K562 (cell line): ENCODE data around the gene OR6P1. TPM values are rescaled to one million over a fixed set of nuclear protein-coding genes. Genes with fewer than 3 reads are reported as not detected.

Source experiments
- ATAC-seq: fragments of 200-7000 bp; cut with Tn5 transposase; 3 replicates; pipeline ENCODE4 v1.9.1; 2020; ENCODE audit warnings: moderate library complexity
- BruUV-seq: library from RNA; stranded (reverse); fragments of 400-500 nt; replicated peaks from 2 replicates; lab custom pipeline; 2021; lab: Mats Ljungman, UMichigan
- CTCF ChIA-PET: fragments of 300-600 bp; formaldehyde crosslinking; extraction: SDS; loops from one replicate; lab custom pipeline; 2021; ENCODE audit warnings: low intra/inter-chr PET ratio; lab: Yijun Ruan, JAX
- POLR2A ChIA-PET: fragments of 300-600, 350-650 bp; sonication (Branson Sonifier 250); formaldehyde crosslinking; extraction: SDS; loops from one replicate; lab custom pipeline; 2021; ENCODE audit warnings: antibody characterized with exemption, inconsistent platforms; lab: Yijun Ruan, JAX
- DNase-seq, 4 experiments: peaks; one replicate each; pipeline versions ENCODE4 v3.0.0 to v3.0.0-alpha.2; 2011 to 2018; ENCODE audit warnings: low spot score in 3 of 4, mixed read lengths in 3 of 4; ENCODE audit errors: extremely low read depth in 1 of 4
- FAIRE-seq: peaks from 2 replicates; lab custom pipeline; 2011; peaks lifted over from hg19 to GRCh38; lab: Jason Lieb, UNC
- H2AFZ ChIP-seq: 2 replicates; pipeline ENCODE4 v1.6.0; 2011; ENCODE audit warnings: low read depth, low read length, control low read depth, inconsistent platforms
- H3K27ac ChIP-seq: fragments of 200-600 bp; 3 replicates; pipeline ENCODE4 v1.8.0; 2011; ENCODE audit warnings: low read depth, mild to moderate bottlenecking, control low read depth, inconsistent platforms, low read length, moderate library complexity, mixed read lengths; ENCODE audit errors: extremely low read depth
- H3K27me3 ChIP-seq, 2 experiments: fragments of 300-600 bp in 1 of 2; 2 replicates in 1 of 2; 3 replicates in 1 of 2; pipeline versions ENCODE4 v1.6.0 to v1.8.0; 2011; ENCODE audit warnings: inconsistent platforms in 2 of 2, low read length in 2 of 2, mild to moderate bottlenecking in 1 of 2, mixed read lengths in 1 of 2, moderate library complexity in 1 of 2; ENCODE audit not compliant: control insufficient read depth in 2 of 2, insufficient read depth in 2 of 2
- H3K36me3 ChIP-seq: fragments of 300-600 bp; 3 replicates; pipeline ENCODE4 v1.8.0; 2011; ENCODE audit warnings: mild to moderate bottlenecking, low read length, inconsistent platforms; ENCODE audit not compliant: control insufficient read depth, insufficient read depth
- H3K4me1 ChIP-seq, 2 experiments: fragments of 200-600 bp in 1 of 2; replicated peaks in 1 of 2; 2 replicates in 1 of 2; 3 replicates in 1 of 2; pipeline versions ENCODE4 v1.5.1 to v1.8.0; 2011; ENCODE audit warnings: inconsistent platforms in 2 of 2, low read length in 2 of 2, mild to moderate bottlenecking in 1 of 2, mixed read lengths in 1 of 2, moderate library complexity in 1 of 2; ENCODE audit not compliant: control insufficient read depth in 2 of 2, insufficient read depth in 2 of 2
- H3K4me2 ChIP-seq: 2 replicates; pipeline ENCODE4 v1.6.1; 2011; ENCODE audit warnings: low read length, control low read depth, inconsistent platforms, mixed read lengths; ENCODE audit not compliant: insufficient read depth
- H3K4me3 ChIP-seq: fragments of 200-600 bp; sonication (generic), shearing (Covaris generic); 2 replicates; pipeline ENCODE4 v1.5.1; 2016; ENCODE audit warnings: control low read depth, inconsistent platforms
- H3K79me2 ChIP-seq: fragments of 200-600 bp; 3 replicates; pipeline ENCODE4 v1.8.0; 2011; ENCODE audit warnings: low read length, inconsistent platforms; ENCODE audit not compliant: control insufficient read depth, insufficient read depth
- H3K9ac ChIP-seq, 2 experiments: 2 replicates each; pipeline versions ENCODE4 v1.6.0 to v1.6.1; 2011; ENCODE audit warnings: low read depth in 2 of 2, low read length in 2 of 2, control low read depth in 1 of 2, inconsistent platforms in 1 of 2, mild to moderate bottlenecking in 1 of 2, mixed read lengths in 1 of 2; ENCODE audit not compliant: insufficient read depth in 1 of 2
- H3K9me1 ChIP-seq: one replicate; pipeline ENCODE4 v1.6.0; 2011; ENCODE audit warnings: inconsistent platforms, mild to moderate bottlenecking, low read length, moderate library complexity; ENCODE audit not compliant: control insufficient read depth, insufficient read depth
- H3K9me3 ChIP-seq: replicated peaks from 2 replicates; pipeline ENCODE4 v1.5.1; 2011; ENCODE audit warnings: low read depth, low read length, inconsistent platforms; ENCODE audit not compliant: control insufficient read depth, insufficient read depth
- H4K20me1 ChIP-seq: replicated peaks from 2 replicates; pipeline ENCODE4 v1.6.1; 2011; ENCODE audit warnings: low read length, inconsistent platforms, mixed read lengths; ENCODE audit not compliant: control insufficient read depth, insufficient read depth
- EP400 ChIP-seq: fragments of 450-650 bp; IDR thresholded peaks from 2 replicates; pipeline ENCODE4 v1.6.1; 2017; ENCODE audit warnings: antibody characterized with exemption, mild to moderate bottlenecking, moderate library complexity
- FOXJ2 ChIP-seq: fragments of 200-800 bp; sonication (Bioruptor generic); IDR thresholded peaks from 2 replicates; pipeline ENCODE4 v1.6.1; 2016; ENCODE audit warnings: missing genetic modification characterization, missing compliant biosample characterization
- IFI16 ChIP-seq: fragments of 250-450 bp; sonication (Bioruptor Pico); IDR thresholded peaks from 2 replicates; pipeline ENCODE4 v2.1.2; 2022; ENCODE audit warnings: mild to moderate bottlenecking, inconsistent platforms
- MECOM ChIP-seq: fragments of 250-450 bp; sonication (Bioruptor Pico); IDR thresholded peaks from 2 replicates; pipeline ENCODE4 v1.8.0; 2022; ENCODE audit warnings: inconsistent platforms
- NBN ChIP-seq: fragments of 450-650 bp; IDR thresholded peaks from 2 replicates; pipeline ENCODE4 v1.6.1; 2016; ENCODE audit warnings: low read depth, mild to moderate bottlenecking
- NFE2 ChIP-seq: IDR thresholded peaks from 2 replicates; pipeline ENCODE4 v1.6.1; 2014; ENCODE audit warnings: antibody characterized with exemption, low read depth
- PATZ1 ChIP-seq: fragments of 250-450 bp; sonication (Bioruptor Pico); IDR thresholded peaks from 2 replicates; pipeline ENCODE4 v1.5.0; 2020; ENCODE audit warnings: mild to moderate bottlenecking, borderline replicate concordance
- SPI1 ChIP-seq: IDR thresholded peaks from 2 replicates; pipeline ENCODE4 v1.6.1; 2011; ENCODE audit warnings: low read depth, low read length, control low read depth, borderline replicate concordance
- ZBTB1 ChIP-seq: sonication (generic); formaldehyde crosslinking; IDR thresholded peaks from 2 replicates; pipeline ENCODE4 v1.8.1; 2023; ENCODE audit warnings: missing genetic modification reagents, low read depth, mild to moderate bottlenecking, borderline replicate concordance
- ZNF239 ChIP-seq: fragments of 250-450 bp; sonication (Bioruptor Pico); IDR thresholded peaks from 2 replicates; pipeline ENCODE4 v1.4.0; 2020; ENCODE audit warnings: mild to moderate bottlenecking
- ZNF444 ChIP-seq: fragments of 250-450 bp; sonication (Bioruptor Pico); IDR thresholded peaks from 2 replicates; pipeline ENCODE4 v1.4.0; 2020; ENCODE audit warnings: mild to moderate bottlenecking, moderate library complexity
- ZNF583 ChIP-seq: fragments of 250-450 bp; sonication (Bioruptor Pico); IDR thresholded peaks from 2 replicates; pipeline ENCODE4 v1.4.0; 2020
- ZNF778 ChIP-seq: fragments of 450-650 bp; formaldehyde crosslinking; IDR thresholded peaks from 2 replicates; pipeline ENCODE4 v1.4.0; 2020; ENCODE audit warnings: mild to moderate bottlenecking, moderate library complexity
- WGBS: fragments of 100-300 bp; shearing (Covaris generic); methylation state at CpG from one replicate; pipeline ENCODE4 v1.1.6; 2016; ENCODE audit warnings: low coverage, mixed read lengths; ENCODE audit not compliant: insufficient coverage; ENCODE audit errors: missing lambda C conversion rate; 5-methylcytosine and 5-hydroxymethylcytosine counted together
- in situ Hi-C: fragments of 300-500 bp; cut with MboI; formaldehyde crosslinking; loops from 4 replicates; pipeline ENCODE4 v1.15.0; 2018; ENCODE audit warnings: inconsistent platforms, mixed read lengths
- intact Hi-C: fragments of 100-400 bp; cut with micrococcal nuclease; formaldehyde crosslinking; loops from 2 replicates; pipeline ENCODE4 v1.14.2; 2022
- polyA plus RNA-seq, 8 experiments: library from polyadenylated mRNA; depleted of rRNA in 4 of 8; stranded (reverse) in 5 of 8; unstranded in 3 of 8; fragments of >200 nt; fragmentation: Nextera tagmentation in 2 of 8; fragmentation: Illumina TruSeq in 1 of 8; extraction: Ambion mirVana in 2 of 8; extraction: Trizol in 1 of 8; gene quantifications; 2 replicates each; pipeline versions ENCODE4 v1.2.1 to v1.2.3, GENCODE V29; 2011 to 2014; ENCODE audit warnings: inconsistent platforms in 1 of 8, missing spikeins in 1 of 8
- total RNA-seq, 7 experiments: library from RNA; depleted of rRNA in 6 of 7; stranded (reverse); fragments of >200 nt in 6 of 7; fragmentation: Illumina TruSeq in 2 of 7; extraction: Trizol in 2 of 7; gene quantifications; 2 replicates each; pipeline versions ENCODE4 v1.2.1 to v1.2.3, GENCODE V29; 2011 to 2021; ENCODE audit warnings: low replicate concordance in 1 of 7

The OR6P1 gene
- total and polyA plus RNA-seq, 9 of the 15 experiments (the other 6 are each of a cell fraction or from before 2014, with no cell fraction given) = not detected

DNA sequence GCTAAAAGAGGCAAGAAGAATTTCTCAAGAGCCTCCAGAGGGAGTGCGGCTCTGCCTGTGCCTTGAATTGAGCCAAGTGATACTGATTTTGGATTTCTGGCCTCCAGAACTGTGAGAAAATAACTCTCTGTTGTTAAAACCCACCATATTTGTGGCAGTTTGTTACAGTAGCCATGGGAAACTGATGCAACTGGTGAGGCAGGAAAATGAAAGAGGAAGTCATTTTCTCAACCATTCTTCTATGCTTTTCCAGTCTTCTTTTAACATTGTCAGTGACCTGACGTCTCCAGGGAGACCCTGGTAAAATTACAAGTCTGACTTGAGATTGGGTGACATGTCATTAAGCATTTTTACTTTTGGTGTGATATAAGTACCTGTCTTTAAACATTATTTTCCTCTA lies 5.8 kb downstream of the OR6P1 start:
- Histone ChIP-seq H3K4me2 (no peak overlapping the region), H2AFZ (no peak overlapping the region)
- no peak for ATAC-seq

GRCh38 chr1:158563853-158564252 lies 6.5 kb downstream of the OR6P1 start:
- Histone ChIP-seq H3K27ac (no peak overlapping the region), H3K27me3 (no peaks in the 10 kb centered on the region; a peak in 1 of 5 replicates), H3K9me1 (no peaks in the 10 kb centered on the region), H3K9me3 (no peaks in the 10 kb centered on the region), H3K4me3 (no peak overlapping the region), H3K4me2 (no peak overlapping the region), H2AFZ (no peak overlapping the region), H3K36me3 (no peaks in the 10 kb centered on the region)
- no peak for DNase-seq
- ATAC-seq = no peak
- POLR2A ChIA-PET = no interaction called here
- intact Hi-C loops = no loop called here
- no peak for TF ChIP-seq PATZ1
- TF ChIP-seq NFE2 = no peak
- TF ChIP-seq ZNF583 (CRISPR knock-in tag) = no peak
- TF ChIP-seq EP400 = no peak
- TF ChIP-seq MECOM = no peak
- no peak for TF ChIP-seq ZNF444 (CRISPR knock-in tag)
- no peak for TF ChIP-seq ZNF778
- no peak for TF ChIP-seq ZNF239 (CRISPR knock-in tag)
- TF ChIP-seq, all 486 proteins: peak for 0
- FAIRE-seq = no peak
- Histone ChIP-seq H3K9ac (no peak overlapping the region), H3K79me2 (no peaks in the 10 kb centered on the region), H4K20me1 (no peaks in the 10 kb centered on the region), H3K4me1 (no peaks in the 10 kb centered on the region)
- CTCF ChIA-PET = no interaction called here
- no TSS peak for BruUV-seq
- 0% methylated on average over 2 of the region's 2 CpGs for WGBS
- in situ Hi-C loops = no loop called here

More for the DNA sequence above, 5.8 kb downstream of the OR6P1 start:
- Histone ChIP-seq H3K27ac (no peak overlapping the region), H3K79me2 (no peaks in the 10 kb centered on the region), H3K36me3 (no peaks in the 10 kb centered on the region), H3K9me1 (no peaks in the 10 kb centered on the region), H3K9me3 (no peaks in the 10 kb centered on the region), H3K27me3 (no peaks in the 10 kb centered on the region), H3K4me1 (no peaks in the 10 kb centered on the region)
- no TSS peak for BruUV-seq
- in situ Hi-C loops = no loop called here
- POLR2A ChIA-PET = no interaction called here
- DNase-seq = no peak
- FAIRE-seq = no peak
- intact Hi-C loops = no loop called here
- WGBS = 3% methylated on average over 2 of the region's 2 CpGs
- TF ChIP-seq IFI16 (CRISPR knock-in tag) (no peak), NBN (no peak), ZBTB1 (no peak), SPI1 (peak; percentile 38; the same call in 1 of the 2 replicates), FOXJ2 (peak; percentile 14; the same call in 1 of the 2 replicates)
- TF ChIP-seq, all 486 proteins: peak for 2
- no peak overlapping the region for H3K9ac ChIP-seq
- CTCF ChIA-PET = no interaction called here
- no peaks in the 10 kb centered on the region for H4K20me1 ChIP-seq
- H3K4me3 ChIP-seq = no peak overlapping the region
